Measurements from ENCODE around the gene TXNRD3.
"Not testable (repeated sequence)": the region's sequence is repeated elsewhere in the genome, so short reads cannot be mapped to it uniquely, and the experiment has no call there.

The TXNRD3 gene

DNA sequence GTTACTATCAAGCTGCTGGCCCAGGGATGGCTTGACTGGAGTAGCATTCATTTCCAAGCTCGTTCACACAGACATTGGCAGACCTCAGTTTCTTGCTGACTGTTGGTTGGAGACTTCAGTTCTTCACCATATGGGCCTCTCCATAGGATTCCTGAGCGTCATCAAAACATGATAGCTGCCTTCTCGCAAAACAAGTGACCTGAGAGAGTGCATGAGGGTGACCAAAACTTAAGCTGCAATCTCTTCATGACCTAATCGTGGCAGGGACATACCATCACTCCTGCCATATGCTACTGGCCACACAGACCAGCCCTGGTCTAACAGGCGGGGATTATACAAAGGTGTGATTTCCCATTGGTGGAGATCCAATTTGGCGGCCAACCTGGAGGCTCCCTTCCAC, 50.2 kb downstream of the TXNRD3 start:
- no peak for DNase-seq

DNA sequence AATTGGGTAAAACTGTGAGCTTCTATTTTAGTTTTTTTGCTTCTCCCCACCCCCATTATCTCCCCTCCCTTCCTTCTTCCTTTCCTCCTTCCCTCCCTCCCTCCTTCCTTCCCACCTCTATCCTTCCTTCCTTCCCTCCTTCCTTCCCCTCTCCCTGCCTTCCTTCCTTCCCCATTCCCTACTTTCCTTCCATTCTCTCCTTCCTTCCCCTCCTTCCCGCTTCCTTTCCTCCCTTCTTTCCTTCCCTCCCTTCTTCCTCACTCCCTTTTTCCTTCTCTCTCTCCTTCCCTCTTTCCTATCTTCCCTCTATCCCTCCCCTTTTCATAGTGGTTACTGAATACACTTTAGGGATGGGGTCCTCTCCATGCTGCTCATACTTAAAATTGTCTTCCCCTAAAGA, 55.8 kb downstream of the TXNRD3 start:
- no peak for DNase-seq

DNA sequence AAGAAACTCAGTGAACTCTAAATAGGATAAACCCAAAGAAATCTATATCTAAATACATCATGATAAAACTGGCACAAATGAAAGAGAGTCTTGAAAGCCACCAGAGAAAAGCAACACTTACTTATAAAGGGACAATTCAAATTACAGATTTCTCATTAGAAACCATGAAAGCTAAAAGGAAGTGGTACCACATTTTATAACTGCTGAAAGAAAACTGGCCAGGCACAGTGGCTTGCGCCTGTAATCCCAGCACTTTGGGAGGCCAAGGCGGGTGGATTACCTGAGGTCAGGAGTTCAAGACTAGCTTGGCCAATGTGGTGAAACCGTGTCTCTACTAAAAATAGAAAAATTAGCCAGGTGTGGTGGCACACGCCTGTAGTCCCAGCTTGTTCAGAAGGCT, 59.4 kb downstream of the TXNRD3 start:
- not testable (repeated sequence) for DNase-seq

DNA sequence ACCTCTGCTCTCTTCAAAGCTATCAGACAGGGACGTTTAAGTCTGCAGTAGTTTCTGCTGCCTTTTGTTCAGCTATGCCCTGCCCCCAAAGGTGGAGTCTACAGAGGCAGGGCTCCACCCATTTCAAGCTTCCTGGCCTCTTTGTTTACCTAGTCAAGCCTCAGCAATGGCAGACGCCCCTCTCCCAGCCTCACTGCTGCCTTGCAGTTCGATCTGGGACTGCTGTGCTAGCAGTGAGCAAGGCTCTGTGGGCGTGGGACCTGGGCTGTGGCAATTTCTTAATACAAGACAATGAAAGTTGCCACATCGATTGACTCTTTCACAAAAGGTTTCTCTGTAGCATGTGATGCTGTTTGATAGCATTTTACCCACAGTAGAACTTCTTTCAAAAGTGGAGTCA, 63.4 kb downstream of the TXNRD3 start:
- DNase-seq = not testable (repeated sequence)

DNA sequence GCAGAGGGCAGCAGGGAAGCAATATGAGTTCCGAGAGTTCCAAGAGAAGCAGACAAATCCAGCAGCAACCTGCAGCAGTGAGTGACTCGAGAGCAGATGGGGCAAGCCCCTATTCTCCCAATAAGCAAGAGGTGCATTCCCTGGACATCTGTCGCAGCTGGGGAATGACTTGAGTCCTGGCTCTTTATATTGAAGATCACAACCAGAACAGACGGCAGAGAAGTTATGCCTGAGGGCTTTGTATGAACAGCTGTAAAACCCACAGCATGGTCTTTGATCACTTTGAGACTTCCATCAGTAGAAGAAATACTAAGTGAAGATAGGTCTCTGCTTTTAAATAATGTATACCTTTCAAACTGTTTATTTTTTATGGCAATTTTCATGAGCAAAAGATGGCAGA, 72.6 kb downstream of the TXNRD3 start:
- DNase-seq = no peak

DNA sequence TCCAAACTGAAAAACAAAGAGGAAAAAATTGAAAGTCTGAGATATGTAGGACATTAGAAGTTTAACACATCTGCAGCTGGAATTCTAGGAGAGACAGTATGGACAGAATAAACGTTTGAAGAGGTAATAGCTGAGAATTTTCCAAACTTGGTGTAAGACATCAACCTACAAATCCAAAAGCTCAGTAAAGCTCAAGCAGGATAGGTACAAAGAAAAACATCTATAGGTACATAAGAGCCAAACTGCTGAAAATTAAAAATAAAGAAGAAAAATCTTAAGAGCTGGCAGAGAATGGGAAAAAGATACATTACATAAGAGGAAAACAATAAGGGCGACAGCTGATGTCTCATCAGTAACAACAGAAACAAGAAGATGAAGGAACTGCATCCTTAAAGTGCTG, 73.4 kb downstream of the TXNRD3 start:
- DNase-seq = no peak

DNA sequence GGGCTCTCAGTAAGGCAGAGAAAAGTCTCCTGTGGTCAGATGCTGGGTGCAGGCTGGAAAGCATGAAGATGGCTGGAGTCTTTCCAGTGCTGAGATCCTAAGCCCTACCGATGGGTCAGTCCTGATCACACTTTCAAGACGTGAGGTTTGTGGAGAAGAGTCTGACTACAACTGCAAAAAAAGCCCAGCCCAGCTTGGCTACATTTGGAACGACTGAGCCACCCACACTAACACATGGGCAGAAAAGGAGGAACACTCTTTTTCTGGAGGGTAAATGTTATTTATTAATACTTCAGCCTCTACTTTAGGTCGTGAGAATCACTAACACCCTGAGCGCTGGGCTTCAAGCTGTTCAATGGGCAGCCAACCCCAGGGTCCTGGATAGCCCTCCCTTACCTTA, 74.2 kb downstream of the TXNRD3 start:
- no peak for DNase-seq

DNA sequence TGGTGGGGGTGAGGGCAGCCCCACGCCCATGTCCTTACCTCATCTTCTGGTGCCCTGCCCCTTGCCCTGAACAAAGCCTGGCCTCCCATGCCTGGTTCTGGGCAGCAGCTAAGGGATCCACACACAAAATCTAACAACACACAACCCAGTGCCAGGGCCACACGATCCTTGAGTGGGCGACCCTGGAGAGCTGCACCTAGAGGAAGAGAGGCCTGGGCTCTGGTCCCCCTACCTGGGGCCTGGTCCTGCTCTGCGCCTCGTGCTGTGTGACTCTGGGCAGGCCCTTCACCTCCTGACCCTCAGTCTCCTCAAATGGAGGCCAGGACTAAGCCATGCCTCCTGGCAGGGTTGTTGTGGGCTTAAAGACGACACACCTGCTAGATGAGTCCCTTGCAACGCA, 76.2 kb downstream of the TXNRD3 start:
- no peak for DNase-seq

DNA sequence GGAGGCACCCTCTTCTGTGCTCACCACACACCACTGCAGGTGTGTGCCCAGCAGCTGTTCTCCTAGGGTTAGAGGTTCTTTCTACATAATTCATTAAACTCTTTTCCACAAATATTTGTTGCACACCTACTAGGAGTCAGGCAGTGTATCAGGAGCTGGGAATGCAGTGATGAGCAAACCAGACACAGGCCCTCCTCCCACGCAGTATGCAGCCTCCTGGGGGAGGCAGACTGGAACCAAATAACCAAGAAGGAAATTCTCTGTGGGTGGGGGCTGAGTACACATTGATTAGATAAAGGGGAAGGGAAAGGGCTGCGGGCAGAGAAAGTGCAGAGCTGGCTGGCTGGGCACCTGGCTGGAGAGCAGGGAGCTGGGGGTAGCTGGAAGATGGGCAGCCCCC, 77.7 kb downstream of the TXNRD3 start:
- DNase-seq = no peak

DNA sequence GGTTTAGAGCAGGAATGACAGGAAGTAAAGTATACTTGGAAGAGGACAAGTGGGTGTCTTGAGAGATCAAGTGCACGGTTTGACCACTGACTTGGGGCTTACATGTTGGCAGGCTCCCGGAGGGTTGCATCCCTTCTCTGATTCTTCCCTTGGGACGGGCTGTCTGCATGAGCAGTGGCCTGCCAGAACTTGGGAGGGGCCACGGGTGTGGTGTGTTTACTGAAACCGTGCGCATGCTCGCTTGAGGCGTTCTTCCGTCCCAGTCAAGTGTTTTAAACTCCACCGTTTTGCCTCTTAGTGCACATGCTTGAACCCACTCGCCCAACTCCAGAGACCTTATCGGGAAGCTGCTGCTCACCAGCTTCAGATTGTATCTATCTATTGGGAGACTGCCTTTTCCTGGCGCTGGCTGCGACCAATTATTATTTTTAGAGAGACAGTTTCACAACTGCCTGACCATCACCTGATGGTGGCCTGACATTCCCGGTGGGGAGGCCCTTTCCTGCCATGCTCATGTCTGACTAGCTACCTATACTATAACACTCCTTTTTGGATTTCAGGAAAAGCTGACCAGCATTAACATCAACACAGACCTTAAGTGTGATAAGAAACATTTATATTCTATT, 81.3 kb downstream of the TXNRD3 start:
- no peak for DNase-seq

DNA sequence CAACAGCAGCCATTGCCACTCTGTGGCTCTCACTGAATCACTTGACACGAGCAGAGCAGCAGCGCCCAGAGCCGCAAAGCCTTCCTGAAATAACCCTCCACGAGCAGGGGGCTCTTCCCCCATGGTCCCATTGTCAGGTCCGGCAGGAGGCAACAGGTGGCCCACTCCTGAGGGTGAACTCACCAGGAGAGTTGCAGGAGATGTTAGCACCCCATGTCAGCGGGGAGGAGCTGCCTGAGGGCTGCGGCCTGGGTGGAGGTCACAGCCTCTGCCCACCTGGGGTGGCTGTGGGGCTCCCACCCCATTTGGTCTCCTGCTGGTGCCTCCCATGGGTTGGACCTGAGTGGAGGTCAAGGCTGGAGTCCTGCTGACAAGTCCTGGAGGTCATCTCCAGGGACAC, 83.8 kb downstream of the TXNRD3 start:
- no peak for DNase-seq

DNA sequence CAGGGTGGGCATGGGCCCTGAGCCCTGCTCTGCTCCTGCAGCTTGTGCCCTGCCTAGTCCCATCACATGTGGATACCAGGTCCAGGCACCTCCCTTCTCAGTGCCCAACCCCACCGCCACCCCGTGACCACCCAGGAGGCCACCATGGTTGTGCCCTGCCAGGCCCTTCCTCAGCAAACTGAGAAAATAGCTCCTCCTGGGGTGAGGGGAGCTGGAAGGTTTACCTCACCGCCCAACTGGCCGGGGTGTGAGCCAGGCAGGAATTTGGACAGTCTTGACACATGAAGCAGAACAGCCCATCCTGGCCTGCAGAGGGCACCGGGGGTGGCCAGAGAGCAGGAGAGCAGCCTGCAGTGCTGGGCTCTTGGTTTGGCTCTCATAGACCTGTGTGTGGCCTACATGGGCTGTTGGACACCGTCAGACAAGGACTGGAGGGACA, 84.8 kb downstream of the TXNRD3 start:
- no peak for DNase-seq

DNA sequence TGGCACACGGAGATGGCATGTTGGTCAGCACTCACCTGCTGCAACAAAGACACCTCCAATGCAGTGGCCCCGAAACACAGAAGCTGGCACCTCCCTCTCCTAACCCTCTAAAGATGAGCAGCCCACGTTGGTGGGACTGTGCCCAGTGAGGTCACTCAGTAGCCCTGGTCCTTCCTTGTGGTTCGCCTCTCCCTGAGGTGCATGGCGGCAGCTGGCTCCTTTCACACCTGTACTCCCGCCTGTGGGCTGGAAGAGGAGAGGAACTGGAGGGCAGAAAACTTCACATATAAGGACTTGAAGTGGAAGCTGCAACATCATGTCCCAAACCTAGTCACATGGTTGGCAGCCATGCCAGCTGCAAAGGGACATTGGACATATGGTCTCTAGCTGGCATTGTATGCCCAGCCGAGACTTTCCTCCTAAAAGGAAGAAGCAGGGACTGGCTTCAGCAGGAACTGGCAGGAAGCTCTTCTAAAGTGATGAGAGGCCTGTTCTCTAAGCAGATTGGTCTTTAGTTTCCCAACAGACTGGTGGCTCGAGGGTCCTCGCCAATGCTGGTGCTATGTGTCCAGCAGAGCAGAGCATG, 85.4 kb downstream of the TXNRD3 start:
- no peak for DNase-seq

DNA sequence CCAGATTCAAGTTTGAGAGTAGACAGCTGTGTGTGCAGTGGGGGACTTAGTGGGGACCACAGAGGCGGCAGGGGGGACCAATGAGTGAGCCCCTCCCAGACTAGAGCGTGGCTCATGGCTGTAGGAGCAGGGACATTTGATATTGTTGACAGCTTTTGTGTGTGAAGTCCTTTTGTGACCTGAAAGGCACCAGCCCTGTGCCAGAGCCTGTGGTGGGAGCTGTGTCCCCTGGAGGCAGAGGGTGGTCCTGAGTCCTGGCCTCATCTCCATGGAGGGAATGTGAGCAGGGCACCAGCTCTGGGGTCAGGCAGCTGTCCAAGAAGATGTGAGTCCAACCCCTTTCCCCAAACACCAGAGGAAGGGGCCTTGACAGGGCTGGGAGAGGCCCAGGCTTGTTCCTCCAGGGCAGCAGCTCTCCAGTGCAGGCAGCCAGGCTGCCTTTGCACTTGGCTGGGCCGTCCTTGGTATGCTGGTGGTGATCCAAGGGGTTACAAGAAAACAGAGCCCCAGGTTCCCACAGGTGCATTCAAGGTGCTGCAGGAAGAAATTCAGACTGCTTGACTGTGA, 86.1 kb downstream of the TXNRD3 start:
- no peak for DNase-seq

DNA sequence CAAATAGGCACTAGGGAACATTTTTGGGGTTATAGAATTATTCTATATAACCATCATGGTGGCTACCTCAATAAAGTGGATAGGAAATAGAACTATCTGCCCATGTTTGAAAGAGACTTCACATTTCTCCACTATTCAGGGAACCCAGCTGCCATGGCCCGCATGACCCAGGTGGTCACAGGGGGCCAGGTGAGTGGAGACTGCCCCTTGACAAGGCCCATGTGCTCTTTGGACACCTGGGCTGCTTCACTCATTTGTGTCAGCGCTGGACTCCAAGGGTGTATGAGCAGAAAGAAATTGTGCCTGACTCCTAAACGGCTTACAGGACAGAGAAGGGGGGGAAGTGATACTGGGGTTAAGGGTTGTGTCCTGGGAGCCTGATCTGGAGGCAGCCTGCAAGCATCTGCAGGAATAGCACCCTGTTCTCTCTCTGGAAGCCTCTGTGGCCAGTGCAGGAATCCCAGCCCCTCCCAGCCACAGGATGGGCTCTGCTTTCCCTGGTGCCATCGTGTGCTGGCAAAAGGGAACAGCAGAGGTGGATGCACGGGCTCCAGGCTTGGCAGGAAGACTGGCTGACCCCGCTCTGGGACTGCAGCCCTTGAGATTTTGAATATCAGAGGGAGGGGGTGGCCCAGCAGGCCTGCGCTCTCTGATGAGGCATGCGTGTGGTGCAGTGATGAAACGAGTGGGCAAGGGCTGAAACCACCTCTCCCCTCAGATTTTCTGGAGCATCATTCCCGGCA, 87.1 kb downstream of the TXNRD3 start:
- peak in 1 of 56 donors; percentile 41 for DNase-seq

DNA sequence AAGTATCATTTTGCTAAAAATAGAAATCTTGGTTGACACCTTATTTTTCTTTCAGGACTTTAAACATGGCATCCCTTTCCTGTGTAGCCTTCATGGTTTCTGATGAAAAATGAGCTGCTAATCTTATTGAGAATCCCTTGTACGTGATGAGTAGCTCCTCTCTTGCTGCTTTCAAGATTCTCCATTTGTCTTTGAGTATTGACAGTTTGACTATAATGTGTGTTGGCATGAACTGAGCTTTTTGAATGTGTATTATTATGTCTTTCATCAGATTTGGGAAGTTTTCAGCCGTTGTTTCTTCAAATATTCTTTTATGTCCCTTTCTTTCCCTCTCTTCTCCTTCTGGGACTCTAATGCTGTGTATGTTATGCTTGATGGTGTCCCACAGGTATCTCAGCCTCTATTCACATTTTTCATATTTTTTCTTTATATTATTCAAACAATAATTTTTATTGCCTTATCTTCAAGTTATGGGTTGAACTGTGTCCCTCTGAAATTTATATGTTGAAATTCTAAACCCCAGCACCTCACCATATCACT, 92.1 kb downstream of the TXNRD3 start:
- DNase-seq = no peak

DNA sequence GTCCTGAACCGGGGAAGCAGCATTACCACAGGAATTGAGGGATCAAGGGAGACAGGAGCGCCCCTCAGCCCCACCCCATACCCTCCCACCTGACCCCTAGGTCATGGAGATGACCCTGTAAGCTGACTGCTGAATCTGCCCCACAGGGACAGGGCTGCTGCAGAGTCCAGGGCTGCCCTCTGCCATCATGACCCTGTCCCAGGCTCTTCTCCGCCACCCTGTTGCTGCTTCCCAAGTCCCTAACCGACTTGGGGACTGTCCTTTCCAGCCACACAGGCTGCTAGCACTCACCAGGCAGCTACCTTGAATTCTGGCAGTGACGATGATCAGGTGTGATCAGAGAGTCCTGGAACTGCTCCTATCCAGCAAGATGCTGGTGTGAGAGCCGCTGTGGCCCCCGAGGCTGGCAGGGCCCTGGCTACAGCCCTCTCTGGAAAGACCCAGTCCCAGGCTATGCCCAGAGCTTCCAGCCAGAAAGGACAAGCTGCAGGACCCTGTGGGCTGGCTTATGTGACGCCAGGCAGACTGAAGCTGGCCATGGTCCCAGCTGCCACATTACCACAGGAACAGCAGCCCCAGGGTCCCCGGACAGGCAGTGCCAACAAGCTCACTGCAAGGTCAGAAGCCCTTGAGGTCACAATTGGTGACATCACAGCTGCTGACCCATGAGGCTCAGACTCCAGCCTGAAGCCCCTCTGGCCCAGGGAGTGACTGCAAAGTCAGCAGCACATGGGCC, 96.4 kb downstream of the TXNRD3 start, which contains the start of gene C3orf22:
C3orf22 (minus strand) TSS at position 597 of the 736 bp plus-strand sequence. CDS start 5,542 bp downstream, outside the sequence.
- no peak for DNase-seq

DNA sequence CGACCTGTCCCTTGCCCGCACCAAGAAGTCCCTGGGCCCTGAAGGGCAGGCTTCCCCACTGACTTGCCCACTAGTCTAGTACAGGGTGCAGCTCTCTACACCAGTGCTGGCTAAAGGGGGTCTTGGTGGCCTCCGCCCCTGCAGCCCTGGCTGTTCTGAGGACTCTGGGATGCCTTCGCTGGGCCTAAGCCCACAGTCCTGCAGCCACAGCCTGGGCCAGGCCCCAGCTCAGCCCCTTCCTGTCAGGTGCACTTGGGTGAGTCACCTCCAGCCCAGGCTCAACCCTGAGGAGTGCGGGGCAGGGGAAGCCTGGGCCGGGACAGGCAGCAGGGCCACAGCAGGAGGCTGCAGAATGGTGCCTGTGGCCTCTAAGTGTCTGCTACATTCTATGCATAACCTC, 97.2 kb downstream of the TXNRD3 start:
- DNase-seq = no peak

DNA sequence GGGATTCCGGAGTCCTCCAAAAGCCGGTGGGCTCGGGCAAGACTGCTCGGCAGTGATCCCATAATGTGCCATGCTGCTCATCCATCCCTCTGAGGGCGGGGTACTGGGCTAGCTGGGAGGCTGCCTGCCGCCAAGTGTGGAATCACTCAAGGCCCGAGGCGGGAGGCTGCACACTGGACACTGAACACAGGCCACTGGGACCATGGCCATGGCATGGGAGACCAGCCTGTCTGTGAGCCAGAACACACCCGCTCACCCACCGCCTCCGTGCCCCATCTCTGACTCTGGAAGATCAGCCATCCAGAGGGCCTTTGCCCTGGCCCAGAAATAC, 97.5 kb downstream of the TXNRD3 start:
- no peak for DNase-seq
